GM18526 (cell line): Measurements from ENCODE around the gene ALPL.

ENCODE experiments used
- POLR2A ChIP-seq: IDR thresholded peaks from 3 replicates; pipeline ENCODE4 v1.6.1; 2011; ENCODE audit not compliant: insufficient read length; ENCODE audit errors: extremely low read depth

ALPL gene

DNA sequence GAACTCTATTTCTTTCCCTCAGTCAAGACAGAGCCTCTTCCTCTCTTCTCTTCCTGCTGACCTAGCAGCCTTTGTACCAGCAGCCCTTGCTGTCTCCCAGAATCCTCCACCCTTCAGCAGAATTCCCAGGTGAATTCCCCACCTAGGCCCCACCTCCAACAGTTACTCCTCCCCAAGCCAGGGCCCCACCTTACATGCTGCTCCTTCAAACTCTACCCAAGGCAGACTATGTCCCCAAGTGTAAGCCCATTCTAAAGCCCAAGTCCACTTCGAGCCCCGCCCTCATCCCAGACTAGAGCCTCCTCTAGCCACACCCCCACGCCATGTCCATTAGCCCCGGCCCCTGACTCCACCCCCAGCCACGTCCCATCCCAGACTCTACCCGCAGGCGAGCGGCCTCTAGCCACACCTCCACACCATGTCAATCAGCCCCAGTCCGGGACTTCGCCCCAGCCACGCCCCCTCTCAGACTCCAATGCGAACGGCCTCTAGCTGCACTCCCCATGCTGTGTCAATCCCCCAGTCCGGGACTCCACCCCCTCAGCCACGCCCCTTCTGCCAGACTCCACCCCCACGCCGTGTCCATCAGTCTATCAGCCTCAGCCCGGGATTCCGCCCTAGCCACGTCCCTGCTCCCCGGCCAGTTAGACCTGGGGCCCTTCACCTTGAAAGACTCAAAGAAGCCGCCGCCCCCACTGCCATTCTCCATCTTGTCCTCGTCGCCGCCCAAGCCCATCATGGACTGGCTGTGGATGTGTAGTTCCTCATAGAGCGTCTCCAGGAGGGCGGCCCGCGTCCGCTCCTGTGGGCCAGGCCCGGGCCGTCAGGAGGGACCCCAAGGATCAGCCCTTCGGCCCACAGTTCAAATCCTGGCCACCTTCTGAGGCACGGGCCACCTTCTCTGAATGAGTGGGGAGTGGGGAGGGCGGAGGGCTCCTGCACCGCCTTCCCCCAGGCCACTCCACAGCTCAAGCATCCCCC lies 98.6 kb downstream of the ALPL start:
- no peak for TF ChIP-seq POLR2A

GRCh38 chr1:21608798-21609197 lies 99.6 kb downstream of the ALPL start:
- TF ChIP-seq POLR2A, result no peak

- TF ChIP-seq POLR2A, result no peak
Measured at GRCh38 chr1:21610027-21610426, 100.8 kb downstream of the ALPL start.

GRCh38 chr1:21610989-21611785 lies 102.0 kb downstream of the ALPL start:
- TF ChIP-seq POLR2A, result no peak

DNA sequence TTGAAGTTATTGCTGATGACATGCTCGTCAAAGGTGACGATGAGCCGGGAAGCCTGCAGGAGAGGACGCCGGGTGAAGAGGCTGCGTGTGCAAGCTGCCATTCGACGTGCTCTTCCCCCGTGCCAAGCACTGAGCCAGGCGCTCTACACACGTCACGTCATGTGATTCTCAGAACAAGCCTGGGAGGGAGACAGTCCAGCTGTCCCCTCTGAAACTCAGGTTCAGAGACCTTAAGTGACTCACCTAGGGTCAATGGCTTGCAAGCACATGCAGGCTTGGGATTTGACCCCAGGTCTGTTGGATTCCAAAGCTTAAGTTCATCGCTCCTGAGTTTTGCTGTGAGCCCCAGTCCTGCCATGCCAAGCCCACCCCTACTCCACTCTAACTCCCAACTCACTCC lies 102.8 kb downstream of the ALPL start:
- TF ChIP-seq POLR2A, result no peak

- no peak for TF ChIP-seq POLR2A
Measured at GRCh38 chr1:21613072-21613867, 104.0 kb downstream of the ALPL start.

DNA sequence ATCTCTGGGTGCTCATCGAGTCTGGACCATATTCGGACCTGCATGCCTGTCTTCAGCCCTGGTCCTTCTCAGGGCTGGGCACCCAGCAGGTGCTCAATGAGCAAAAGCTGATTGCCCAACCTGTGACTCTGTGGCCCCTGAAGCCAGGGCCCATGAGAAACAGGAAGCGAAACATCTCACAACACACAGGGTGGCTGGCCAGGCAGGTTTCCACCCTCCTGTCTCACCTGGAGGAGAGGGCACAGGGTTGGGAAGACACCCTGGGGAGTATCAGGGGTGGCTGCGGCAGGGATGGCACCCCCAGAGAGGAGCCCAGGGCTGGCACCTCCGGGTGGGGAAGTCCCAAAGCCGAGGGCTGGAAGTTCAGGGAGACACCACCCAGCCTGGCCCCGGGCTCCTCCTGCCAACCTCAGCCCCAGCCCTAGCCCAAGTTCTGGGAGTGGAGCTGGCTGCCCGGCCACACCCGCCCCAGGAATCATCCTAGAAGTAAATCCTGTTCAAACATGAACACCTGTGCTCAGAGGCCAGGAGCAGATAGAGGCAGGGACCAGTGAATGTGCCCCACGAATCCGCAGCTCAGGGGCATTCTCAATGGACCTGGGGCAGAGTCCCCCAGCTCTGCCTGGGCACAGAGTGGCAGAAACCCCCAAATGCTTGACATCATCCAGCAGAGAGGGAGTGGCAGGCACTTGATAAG lies 105.3 kb downstream of the ALPL start:
- no peak for TF ChIP-seq POLR2A

GRCh38 chr1:21616372-21616771 lies 107.1 kb downstream of the ALPL start:
- no peak for TF ChIP-seq POLR2A

DNA sequence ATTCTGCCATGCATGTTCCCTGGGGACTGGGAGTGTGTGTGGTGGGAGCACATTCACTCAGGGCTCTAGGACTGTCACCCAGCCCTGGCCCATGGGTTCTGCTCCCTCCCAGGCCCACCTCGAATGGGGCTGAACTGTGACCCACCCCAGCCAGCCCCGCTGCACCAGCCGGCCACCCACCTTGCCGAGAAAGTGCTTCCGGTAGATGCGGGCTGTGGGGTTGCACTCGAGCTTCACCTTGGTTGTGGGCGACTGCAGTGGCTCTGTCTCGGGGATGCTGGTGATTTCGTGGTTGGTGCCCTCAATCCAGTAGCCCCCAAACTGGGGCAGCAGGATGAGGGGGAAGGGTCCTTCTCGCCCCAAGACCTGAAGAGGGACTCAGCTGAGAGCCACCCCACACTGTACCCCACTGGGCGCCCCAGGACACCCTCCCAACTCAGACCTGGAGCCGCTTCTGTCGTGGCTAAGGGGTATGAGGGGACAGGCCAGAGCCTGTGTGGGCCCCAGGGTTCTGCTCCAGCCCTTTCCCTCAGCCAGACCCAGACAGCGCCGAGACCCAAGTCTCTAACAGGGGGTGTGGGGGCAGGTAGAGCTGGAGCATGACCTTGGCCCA lies 108.0 kb downstream of the ALPL start:
- no peak for TF ChIP-seq POLR2A

GRCh38 chr1:21618059-21618458 lies 108.8 kb downstream of the ALPL start:
- no peak for TF ChIP-seq POLR2A

DNA sequence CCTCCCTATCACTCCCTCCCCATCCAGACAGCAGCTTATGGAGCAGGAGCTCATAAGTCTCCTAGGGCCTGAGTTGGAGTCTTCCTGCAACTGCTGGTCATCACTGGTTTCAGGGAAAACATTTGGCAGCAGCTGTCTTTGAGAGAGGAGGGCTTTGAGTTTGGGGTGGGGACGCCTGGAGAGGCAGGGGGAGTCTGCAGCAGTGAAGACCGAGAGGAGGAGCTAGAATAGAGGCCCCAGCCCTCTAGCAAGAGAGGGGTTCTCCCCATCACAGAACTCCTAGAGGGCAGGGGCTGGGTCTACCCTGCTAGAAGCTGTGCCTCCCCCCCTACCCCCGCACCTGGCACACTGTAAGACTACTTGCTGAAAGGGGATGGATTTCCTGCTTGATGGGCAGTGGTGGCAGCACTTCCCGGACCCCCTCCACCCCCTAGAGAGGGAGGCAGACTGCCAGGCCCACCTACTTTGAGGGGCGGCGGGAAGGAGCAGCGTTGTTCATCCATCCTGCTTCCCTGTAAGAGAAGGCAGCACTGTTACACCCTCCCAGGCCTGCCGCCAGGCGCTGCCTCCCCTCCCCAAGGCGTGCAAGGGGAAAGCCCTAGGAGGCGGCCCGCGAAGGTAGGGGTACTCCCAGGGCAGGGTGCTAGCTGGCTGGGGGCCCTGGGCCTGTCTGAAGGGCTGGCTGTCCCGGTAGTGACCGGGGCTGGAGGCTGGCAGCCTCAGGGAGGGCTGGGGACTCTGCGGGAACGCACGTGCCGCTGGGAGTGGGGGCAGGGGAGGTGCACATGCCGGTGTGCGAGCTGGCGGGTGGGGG lies 109.5 kb downstream of the ALPL start:
- TF ChIP-seq POLR2A, result no peak

- TF ChIP-seq POLR2A, result no peak
Measured at GRCh38 chr1:21619375-21619947, 110.2 kb downstream of the ALPL start.

DNA sequence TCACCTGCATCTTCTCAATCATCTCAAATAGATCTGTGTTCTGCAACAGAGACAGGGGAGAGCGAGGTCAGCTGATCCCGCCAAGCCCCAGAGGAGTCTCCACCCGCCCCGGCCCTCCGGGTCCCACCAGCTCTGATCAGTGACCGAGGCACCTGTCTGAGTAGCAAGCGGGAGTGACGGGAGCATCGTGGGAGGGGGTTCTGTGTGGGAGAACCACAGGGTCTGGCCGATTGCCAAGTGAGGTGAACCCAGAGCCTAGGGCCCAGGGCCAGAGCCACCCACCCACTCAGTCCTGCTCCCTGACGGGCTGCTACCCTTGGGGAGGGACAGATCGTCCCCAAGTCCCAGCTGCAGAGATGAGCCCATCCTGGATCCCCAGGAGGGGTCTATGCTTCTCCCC lies 110.8 kb downstream of the ALPL start:
- TF ChIP-seq POLR2A, result no peak
